Neural cell (in vitro differentiated cells): ENCODE results near the gene CDK4.

Experiments
- CTCF ChIP-seq: fragments of 450-650 bp; IDR thresholded peaks from 2 replicates; pipeline ENCODE4 v1.5.1; 2014; ENCODE audit warnings: antibody characterized with exemption, mild to moderate bottlenecking, moderate library complexity; ENCODE audit not compliant: poor library complexity, severe bottlenecking
- EP300 ChIP-seq: fragments of 450-650 bp; conservative IDR thresholded peaks from 2 replicates; pipeline ENCODE4 v1.6.1; 2014; ENCODE audit warnings: antibody characterized with exemption, mild to moderate bottlenecking, moderate library complexity; ENCODE audit not compliant: poor library complexity, severe bottlenecking
- EZH2 ChIP-seq: fragments of 200-600, 300-800 bp; shearing (Covaris generic), sonication (generic); IDR thresholded peaks from 2 replicates; pipeline ENCODE4 v1.6.1; 2014; ENCODE audit warnings: antibody characterized with exemption, low read length, borderline replicate concordance, mild to moderate bottlenecking; ENCODE audit not compliant: insufficient read depth, poor library complexity, severe bottlenecking
- MXI1 ChIP-seq: fragments of 450-650 bp; conservative IDR thresholded peaks from 2 replicates; pipeline ENCODE4 v1.6.1; 2014; ENCODE audit warnings: antibody characterized with exemption, mild to moderate bottlenecking; ENCODE audit not compliant: poor library complexity, severe bottlenecking
- POLR2AphosphoS5 ChIP-seq: IDR thresholded peaks from 2 replicates; pipeline ENCODE4 v1.6.1; 2012
- TAF1 ChIP-seq: IDR thresholded peaks from 2 replicates; pipeline ENCODE4 v1.6.1; 2012; ENCODE audit warnings: low read depth

DNA sequence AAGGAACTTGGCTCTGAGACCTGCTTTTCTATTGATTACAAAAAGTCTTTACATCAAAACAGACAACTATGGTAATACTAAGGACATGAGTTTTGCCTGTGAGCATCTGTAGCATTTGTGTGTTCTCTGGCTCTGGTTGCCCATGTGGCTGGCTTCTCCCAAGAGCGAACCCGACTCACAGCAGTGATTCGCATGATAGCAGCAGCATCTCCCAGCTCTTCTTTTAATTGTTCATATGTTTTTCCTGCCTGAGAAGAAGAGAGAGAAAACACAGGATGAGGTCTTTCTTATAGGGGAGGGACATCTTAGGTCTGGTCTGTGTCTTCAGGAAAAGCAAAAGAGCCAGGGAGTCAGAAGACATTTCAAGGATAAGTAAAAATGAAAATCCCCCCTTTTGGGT, 48.9 kb upstream of the CDK4 start:
- TF ChIP-seq CTCF (no peak), MXI1 (no peak), POLR2AphosphoS5 (no peak), EP300 (no peak), EZH2 (no peak), TAF1 (no peak)
